Osteoblast (primary cell): Measurements from ENCODE around the gene RALGPS1. TPM values are rescaled to one million over a fixed set of nuclear protein-coding genes. Genes with fewer than 3 reads are reported as not detected.

ENCODE experiments used
- DNase-seq: peaks from one replicate; pipeline ENCODE4 v3.0.0; 2011; ENCODE audit warnings: low spot score, mixed read lengths; ENCODE audit not compliant: insufficient read length; ENCODE audit errors: missing footprints
- H2AFZ ChIP-seq: 2 replicates; pipeline ENCODE4 v1.6.0; 2011; ENCODE audit warnings: mild to moderate bottlenecking, low read length
- H3K27ac ChIP-seq: 2 replicates; pipeline ENCODE4 v1.5.1; 2011; ENCODE audit warnings: mild to moderate bottlenecking, low read depth, low read length, moderate library complexity
- H3K27me3 ChIP-seq: 2 replicates; pipeline ENCODE4 v1.6.0; 2012; ENCODE audit warnings: mild to moderate bottlenecking, control low read depth, inconsistent platforms, low read length, moderate library complexity; ENCODE audit not compliant: insufficient read depth
- H3K36me3 ChIP-seq: 2 replicates; pipeline ENCODE4 v1.5.1; 2011; ENCODE audit warnings: mild to moderate bottlenecking, low read length, control low read depth, moderate library complexity; ENCODE audit not compliant: insufficient read depth
- H3K4me1 ChIP-seq: 2 replicates; pipeline ENCODE4 v1.5.1; 2011; ENCODE audit warnings: mild to moderate bottlenecking, low read length, control low read depth, moderate library complexity; ENCODE audit not compliant: insufficient read depth
- H3K4me2 ChIP-seq: 2 replicates; pipeline ENCODE4 v1.6.0; 2011; ENCODE audit warnings: mild to moderate bottlenecking, low read length; ENCODE audit not compliant: insufficient read depth
- H3K4me3 ChIP-seq: fragments of 200-600 bp; sonication (generic); 3 replicates; pipeline ENCODE4 v1.5.1; 2012; ENCODE audit warnings: mild to moderate bottlenecking, low read length, inconsistent platforms; ENCODE audit not compliant: insufficient read depth
- H3K79me2 ChIP-seq: 2 replicates; pipeline ENCODE4 v1.6.0; 2012; ENCODE audit warnings: mild to moderate bottlenecking, low read length, control low read depth, inconsistent platforms; ENCODE audit not compliant: insufficient read depth
- H3K9me3 ChIP-seq: 2 replicates; pipeline ENCODE4 v1.5.1; 2011; ENCODE audit warnings: low read depth, low read length, control low read depth
- H4K20me1 ChIP-seq: 2 replicates; pipeline ENCODE4 v1.6.0; 2012; ENCODE audit warnings: mild to moderate bottlenecking, low read length, control low read depth; ENCODE audit not compliant: insufficient read depth
- total RNA-seq: library from RNA; depleted of rRNA; stranded (reverse); fragments of >200 nt; gene quantifications from 2 replicates; pipeline ENCODE4 v1.2.3, GENCODE V29; 2012
- TF ChIP-seq, protein P1 (sequence below): IDR thresholded peaks from 2 replicates; pipeline ENCODE4 v1.5.1; 2011; ENCODE audit warnings: mild to moderate bottlenecking, low read depth, low read length, moderate library complexity; ENCODE audit errors: extremely low read depth

The RALGPS1 gene
- total RNA-seq, 1 donor, result 5.1 TPM

DNA sequence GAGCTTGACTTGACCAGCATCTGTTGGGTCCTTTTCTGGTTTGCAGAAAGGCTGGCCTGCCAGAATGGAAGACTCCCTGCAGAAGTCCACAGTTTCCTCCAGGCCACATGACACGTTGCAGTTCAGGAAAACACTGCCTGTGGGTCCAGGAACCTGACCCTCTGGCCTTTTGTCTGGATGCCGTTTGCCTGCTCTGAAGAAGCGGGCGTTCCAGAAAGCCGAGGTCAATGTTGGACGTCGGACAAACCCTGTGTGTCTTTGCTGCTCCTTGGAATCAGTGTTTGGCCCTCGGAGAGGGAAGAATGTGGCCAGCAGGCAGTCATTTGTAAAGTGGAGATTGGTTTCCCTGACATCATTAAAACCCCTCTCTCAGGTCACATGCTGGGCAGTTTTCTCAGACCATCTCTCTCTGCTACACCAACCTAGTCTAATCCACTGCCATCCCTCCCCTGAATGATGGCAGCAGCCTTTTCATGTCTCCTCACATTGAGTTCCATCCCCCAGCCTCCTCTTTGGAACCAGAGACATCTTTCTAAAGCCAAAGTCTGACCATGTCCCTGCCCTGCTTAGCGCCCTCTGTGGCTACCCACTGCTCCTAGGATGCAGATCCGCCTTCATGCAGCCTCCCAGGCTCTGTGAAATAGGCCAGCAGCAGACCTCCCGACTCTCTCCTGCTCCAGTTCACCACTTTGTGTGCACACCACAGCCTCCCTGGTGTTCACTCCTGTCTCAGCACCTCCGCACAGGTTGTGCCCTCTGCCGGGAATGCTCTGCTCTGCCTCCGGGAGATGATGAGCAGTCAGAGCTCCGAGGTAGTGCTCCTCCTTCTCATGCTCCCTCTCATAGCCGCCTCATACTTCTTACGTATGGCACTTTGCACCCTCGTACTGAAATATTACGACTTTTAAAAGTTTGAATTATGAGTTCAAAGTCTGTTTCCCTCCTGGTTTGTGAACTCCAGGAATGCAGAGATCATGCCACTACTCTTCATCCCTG, 75.6 kb downstream of the RALGPS1 start:
- Histone ChIP-seq H4K20me1 (peaks cover under 1% of the 10 kb centered on the region), H3K4me3 (no peak overlapping the region), H3K9me3 (no peaks in the 10 kb centered on the region), H2AFZ (no peak overlapping the region), H3K4me2 (no peak overlapping the region), H3K4me1 (peaks cover 18% of the 10 kb centered on the region), H3K27ac (no peak overlapping the region), H3K36me3 (no peaks in the 10 kb centered on the region), H3K27me3 (peaks cover 8% of the 10 kb centered on the region), H3K79me2 (no peaks in the 10 kb centered on the region)
- TF ChIP-seq, protein P1, sequence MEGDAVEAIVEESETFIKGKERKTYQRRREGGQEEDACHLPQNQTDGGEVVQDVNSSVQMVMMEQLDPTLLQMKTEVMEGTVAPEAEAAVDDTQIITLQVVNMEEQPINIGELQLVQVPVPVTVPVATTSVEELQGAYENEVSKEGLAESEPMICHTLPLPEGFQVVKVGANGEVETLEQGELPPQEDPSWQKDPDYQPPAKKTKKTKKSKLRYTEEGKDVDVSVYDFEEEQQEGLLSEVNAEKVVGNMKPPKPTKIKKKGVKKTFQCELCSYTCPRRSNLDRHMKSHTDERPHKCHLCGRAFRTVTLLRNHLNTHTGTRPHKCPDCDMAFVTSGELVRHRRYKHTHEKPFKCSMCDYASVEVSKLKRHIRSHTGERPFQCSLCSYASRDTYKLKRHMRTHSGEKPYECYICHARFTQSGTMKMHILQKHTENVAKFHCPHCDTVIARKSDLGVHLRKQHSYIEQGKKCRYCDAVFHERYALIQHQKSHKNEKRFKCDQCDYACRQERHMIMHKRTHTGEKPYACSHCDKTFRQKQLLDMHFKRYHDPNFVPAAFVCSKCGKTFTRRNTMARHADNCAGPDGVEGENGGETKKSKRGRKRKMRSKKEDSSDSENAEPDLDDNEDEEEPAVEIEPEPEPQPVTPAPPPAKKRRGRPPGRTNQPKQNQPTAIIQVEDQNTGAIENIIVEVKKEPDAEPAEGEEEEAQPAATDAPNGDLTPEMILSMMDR, result no peak
- no peak for DNase-seq

DNA sequence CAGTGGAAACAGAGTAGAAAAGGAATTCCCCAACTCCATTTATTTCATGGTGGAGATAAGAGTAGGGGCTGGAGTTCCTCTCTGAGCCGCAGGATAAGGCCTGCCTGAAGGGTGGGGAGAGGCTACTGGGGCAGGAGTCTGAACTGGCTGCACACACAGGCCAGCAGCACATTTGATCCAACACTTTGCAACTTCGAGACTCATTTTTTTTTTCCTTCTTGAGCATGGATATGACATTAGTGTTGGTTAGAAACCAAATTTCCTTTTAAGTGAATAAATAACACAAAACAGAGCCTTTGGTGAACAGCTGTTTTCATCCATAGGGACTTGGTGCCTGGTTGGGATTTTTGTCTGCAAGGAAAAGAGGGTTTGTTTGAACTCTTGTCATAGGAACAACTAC, 76.6 kb downstream of the RALGPS1 start:
- Histone ChIP-seq H3K36me3 (no peaks in the 10 kb centered on the region), H3K27ac (no peak overlapping the region), H3K9me3 (no peaks in the 10 kb centered on the region), H2AFZ (no peak overlapping the region), H3K79me2 (no peaks in the 10 kb centered on the region), H3K4me2 (no peak overlapping the region), H3K27me3 (peaks cover 8% of the 10 kb centered on the region), H3K4me1 (peaks cover 10% of the 10 kb centered on the region), H3K4me3 (no peak overlapping the region), H4K20me1 (no peaks in the 10 kb centered on the region)
- TF ChIP-seq, protein P1, result no peak
- DNase-seq, result no peak

DNA sequence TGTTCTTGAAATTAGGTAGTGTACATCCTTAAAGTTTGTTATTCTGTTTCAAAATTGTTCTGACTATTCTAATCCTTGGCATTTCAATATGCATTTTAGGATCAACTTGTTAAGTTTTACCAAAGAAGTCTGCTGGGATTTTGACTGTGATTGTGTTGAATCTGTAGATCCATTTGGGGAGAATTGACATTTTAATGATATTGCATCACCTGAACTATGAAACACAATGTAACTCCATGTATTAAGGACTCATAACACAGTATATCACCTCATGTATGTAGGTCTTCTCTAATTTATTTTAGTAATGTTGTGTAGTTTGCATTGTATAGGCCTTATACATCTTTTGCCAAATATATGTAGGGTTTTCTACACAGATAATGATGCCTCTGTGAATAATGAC, 77.8 kb downstream of the RALGPS1 start:
- TF ChIP-seq, protein P1, result no peak
- H3K4me3 ChIP-seq, result no peak overlapping the region
- H3K9me3 ChIP-seq, result no peaks in the 10 kb centered on the region
- no peaks in the 10 kb centered on the region for H3K79me2 ChIP-seq
- no peak for DNase-seq
- H3K27ac ChIP-seq, result no peak overlapping the region
- H3K4me2 ChIP-seq, result no peak overlapping the region
- H2AFZ ChIP-seq, result no peak overlapping the region
- H3K27me3 ChIP-seq, result peaks cover 8% of the 10 kb centered on the region
- H4K20me1 ChIP-seq, result no peaks in the 10 kb centered on the region
- no peaks in the 10 kb centered on the region for H3K36me3 ChIP-seq
- H3K4me1 ChIP-seq, result no peaks in the 10 kb centered on the region

DNA sequence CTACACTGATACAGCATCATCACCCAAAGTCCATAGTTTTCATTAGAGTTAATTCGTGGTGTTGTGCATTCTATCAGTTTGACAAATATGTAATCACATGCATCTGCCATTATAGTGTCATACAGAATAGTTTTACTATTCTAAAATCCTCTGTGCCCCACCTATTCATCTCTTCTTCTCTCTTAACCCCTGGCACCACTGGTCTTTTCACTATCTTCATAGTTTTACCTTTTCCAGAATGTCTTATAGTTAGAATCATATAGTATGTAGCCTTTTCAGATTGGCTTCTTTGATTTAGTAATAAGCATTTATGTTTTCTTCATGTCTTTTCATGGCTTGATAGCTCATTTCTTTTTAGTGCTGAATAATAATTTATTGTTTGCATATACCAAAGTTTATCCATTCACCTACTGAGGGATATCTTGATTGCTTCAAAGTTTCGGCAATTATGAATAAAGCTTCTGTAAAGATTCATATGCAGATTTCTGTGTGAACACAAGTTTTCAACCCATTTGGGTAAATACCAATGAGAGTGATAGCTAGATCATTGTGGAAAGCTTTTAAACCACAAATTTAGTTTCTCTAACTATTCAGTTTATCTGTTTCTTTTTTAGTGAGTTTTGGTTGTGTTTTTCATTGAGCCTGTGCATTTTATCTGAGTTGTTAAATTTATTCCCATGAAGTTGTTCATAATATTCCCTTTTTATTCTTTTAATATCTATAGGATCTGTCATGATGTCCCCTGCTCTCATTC, 84.9 kb downstream of the RALGPS1 start:
- TF ChIP-seq, protein P1, result no peak
- Histone ChIP-seq H3K4me3 (no peak overlapping the region), H3K27me3 (no peaks in the 10 kb centered on the region), H3K27ac (no peak overlapping the region), H3K79me2 (no peaks in the 10 kb centered on the region), H3K9me3 (no peaks in the 10 kb centered on the region), H2AFZ (no peak overlapping the region), H3K36me3 (no peaks in the 10 kb centered on the region), H3K4me2 (no peak overlapping the region), H3K4me1 (no peaks in the 10 kb centered on the region), H4K20me1 (no peaks in the 10 kb centered on the region)
- DNase-seq, result no peak
